ENCODE measurements around the gene HIBADH.

DNA sequence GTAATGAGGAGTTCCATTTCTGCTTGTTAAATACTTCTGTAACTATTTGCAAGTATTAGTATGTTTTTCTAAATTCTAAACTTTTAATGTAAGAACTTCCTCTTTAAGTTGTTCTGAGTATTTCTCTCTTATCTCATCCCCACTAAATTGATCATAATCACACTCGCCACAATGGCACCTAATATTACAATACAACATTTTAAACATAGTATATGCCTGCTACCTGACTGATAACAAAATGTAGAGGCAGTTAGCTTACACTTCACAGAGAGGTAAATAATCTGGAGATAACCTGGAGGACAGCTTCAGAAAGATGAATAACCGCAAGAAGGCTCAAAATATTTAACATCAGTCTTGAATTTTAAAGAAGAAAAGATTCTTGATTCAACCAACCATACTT lies 48.6 kb downstream of the HIBADH start:
- TF ChIP-seq, protein P1, sequence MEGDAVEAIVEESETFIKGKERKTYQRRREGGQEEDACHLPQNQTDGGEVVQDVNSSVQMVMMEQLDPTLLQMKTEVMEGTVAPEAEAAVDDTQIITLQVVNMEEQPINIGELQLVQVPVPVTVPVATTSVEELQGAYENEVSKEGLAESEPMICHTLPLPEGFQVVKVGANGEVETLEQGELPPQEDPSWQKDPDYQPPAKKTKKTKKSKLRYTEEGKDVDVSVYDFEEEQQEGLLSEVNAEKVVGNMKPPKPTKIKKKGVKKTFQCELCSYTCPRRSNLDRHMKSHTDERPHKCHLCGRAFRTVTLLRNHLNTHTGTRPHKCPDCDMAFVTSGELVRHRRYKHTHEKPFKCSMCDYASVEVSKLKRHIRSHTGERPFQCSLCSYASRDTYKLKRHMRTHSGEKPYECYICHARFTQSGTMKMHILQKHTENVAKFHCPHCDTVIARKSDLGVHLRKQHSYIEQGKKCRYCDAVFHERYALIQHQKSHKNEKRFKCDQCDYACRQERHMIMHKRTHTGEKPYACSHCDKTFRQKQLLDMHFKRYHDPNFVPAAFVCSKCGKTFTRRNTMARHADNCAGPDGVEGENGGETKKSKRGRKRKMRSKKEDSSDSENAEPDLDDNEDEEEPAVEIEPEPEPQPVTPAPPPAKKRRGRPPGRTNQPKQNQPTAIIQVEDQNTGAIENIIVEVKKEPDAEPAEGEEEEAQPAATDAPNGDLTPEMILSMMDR (IDR thresholded peaks at IDR 0.05), result no peak
- TF ChIP-seq EP300 (IDR thresholded peaks at IDR 0.05; ENCODE audit: low read depth), result no peak
- TF ChIP-seq POLR2AphosphoS5 (IDR thresholded peaks at IDR 0.05), result no peak
- no peak for TF ChIP-seq POLR2A (IDR thresholded peaks at IDR 0.05)
